ACHN (cell line): ENCODE measurements around the gene ACADSB.

Source experiments
- DNase-seq: peaks from one replicate; pipeline ENCODE4 v3.0.0-alpha.2; 2015
- in situ Hi-C: cut with HindIII; loops from 2 replicates; pipeline ENCODE4 v1.10.0; 2017; ENCODE audit warnings: low sequenced_read_pairs, low pct_ligation_motif_present, low pct_unique_long_range_greater_than_20kb

ACADSB gene

DNA sequence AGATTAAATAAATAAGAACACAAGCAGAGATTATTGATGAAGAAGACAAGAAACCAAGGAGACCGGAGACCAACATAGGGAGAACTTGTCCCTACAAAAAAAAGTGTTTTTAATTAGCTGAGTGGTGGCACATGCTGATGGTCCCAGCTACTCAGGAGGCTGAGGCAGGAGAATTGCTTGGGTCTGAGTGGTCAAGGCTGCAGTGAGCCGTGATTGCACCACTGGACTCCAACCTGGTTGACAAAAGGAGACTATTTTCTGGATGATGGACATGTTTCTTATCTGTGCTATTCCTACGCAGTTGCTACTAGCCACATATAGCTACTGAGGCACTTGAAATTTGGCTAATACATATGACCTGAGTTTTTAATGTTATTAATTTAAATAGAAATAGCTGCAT lies 9.9 kb upstream of the ACADSB start:
- no peak for DNase-seq
- in situ Hi-C loops = no loop called here

DNA sequence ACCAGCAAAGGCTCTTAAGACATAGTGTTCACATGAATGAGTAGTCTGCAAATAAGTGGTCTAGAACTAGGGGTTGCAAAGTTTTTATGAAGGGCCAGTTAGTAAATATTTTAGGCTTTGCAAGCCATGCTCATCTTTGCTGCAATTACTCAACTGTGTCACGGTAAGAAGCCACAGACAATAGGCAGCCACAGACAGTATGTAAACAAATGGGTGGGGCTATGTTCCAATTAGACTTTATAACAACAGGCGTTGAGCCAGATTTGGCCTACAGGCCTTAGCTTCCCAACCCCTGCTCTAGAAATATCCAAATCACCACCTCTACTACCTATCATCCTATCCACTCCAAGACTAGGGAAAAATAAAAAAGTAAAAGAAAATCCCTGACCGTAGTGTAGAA lies 9.5 kb upstream of the ACADSB start:
- no peak for DNase-seq
- in situ Hi-C loops = no loop called here

- in situ Hi-C loops = no loop called here
- DNase-seq = no peak
Observed at GRCh38 chr10:123000155-123000554, 8.7 kb upstream of the ACADSB start.

GRCh38 chr10:123001370-123001769 lies 7.4 kb upstream of the ACADSB start:
- DNase-seq = no peak
- in situ Hi-C loops = no loop called here

DNA sequence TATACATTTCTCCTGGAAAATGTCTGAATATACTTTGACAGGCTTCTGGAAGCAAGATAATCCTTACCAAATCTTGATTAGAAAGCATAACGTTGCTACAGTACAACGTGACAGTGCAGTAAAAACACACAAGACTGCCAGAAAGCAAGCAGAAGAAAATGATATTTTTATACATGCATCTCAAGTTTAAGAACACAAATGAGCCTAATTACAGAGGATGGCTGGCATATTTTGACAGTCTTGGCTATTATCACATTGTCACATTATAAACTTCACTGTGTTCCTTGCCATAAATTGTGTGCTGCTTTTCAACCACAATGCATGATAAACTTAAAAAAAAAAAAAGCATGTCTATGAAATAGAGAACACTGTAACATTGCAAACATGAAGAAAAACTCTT lies 4.5 kb upstream of the ACADSB start:
- in situ Hi-C loops = no loop called here
- DNase-seq = no peak

DNA sequence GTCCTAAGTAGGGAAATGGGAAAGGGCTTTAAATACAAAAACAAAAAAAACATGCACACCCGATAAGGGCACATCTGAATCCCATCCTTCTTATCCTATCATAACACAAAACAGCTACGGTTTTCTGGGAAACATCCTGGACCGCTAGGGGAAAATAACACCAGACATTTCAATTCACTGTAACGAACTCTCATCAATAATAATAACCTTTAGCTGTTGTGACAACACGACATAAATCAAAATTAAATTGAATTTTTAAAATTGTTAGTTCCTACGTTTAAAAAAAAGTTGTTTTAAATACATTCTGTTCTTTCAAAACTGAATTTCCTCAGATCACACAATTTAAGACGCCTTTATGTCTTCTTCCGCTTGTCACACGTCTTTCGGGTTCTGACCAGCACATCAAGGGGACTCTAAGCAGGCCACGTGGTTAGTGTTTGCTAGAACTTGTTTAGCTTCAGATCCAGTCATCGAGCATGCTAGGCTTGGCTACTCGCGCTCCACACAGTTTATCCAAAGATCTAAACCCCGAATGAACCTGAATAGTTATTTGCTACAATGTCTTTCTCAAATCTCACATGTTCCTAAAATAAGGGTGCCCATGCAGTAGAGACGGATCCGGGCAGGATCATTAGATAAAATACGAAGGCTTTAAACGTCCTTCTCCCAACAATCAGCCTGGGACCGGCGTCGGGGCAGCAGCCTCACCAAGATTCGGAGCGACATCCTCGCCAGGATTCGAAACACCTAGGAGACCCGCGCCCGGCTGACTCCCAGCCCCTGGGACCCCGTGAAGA lies 1.1 kb upstream of the ACADSB start:
- peak; percentile 68 for DNase-seq
- in situ Hi-C loops = no loop called here

- in situ Hi-C loops = no loop called here
- DNase-seq = peak; percentile 10
Observed at GRCh38 chr10:123009105-123009820, 457 bp downstream of the ACADSB start.

DNA sequence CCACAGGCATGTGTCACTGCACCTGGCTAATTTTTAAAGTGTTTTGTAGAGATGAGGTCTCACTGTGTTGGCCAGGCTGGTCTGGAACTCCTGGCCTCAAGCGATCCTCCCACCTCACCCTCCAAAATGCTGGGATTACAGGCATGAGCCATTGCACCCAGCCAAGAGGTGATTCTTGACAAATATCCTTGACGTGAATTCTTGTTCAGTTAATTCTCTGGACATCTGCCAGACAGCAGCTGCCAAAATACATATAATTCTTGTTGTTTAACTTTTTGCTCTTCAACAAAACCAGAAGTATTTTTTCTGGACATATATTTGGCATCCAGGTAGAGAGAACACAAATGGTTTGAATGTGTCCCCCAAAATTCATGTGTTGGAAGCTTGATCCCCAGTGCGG lies 3.2 kb downstream of the ACADSB start:
- in situ Hi-C loops = no loop called here

DNA sequence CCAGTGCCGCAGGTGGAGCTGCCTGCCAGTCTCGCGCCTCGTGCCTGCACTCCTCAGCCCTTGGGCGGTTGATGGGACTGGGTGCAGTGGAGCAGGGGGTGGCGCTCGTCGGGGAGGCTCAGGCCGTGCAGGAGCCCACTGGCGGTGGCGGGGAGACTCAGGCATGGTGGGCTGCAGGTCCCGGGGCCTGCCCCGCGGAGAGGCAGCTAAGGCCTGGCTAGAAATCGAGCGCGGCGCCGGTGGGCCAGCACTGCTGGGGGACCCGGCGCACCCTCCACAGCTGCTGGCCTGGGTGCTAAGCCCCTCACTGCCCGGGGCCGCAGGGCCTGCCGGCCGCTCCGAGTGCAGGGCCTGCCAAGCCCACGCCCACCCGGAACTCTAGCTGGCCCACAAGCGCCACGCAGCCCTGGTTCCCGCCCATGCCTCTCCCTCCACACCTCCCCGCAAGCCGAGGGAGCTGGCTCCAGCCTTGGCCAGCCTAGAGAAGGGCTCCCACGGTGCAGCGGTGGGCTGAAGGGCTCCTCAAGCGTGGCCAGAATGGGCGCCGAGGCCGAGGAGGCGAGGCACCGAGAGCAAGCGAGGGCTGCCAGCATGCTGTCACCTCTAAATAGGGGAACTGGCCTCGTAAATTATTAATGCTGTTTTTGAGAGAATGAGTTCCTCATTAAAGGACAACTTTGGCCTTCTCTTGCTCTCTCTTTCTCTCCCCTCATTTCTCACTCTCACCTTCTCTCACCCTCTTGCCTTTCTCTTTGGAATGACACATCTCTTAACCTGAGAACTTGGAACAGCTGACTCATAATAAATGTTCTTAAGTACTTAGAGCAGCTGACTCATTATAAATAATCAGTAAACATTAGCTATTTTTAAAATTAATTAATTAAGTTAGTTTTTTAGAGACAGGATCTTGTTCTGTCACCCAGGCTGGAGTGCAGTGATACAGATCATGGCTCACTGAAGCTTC lies 4.9 kb downstream of the ACADSB start:
- in situ Hi-C loops = no loop called here
- DNase-seq = no peak

More for the DNA sequence above, 3.2 kb downstream of the ACADSB start:
- no peak for DNase-seq

DNA sequence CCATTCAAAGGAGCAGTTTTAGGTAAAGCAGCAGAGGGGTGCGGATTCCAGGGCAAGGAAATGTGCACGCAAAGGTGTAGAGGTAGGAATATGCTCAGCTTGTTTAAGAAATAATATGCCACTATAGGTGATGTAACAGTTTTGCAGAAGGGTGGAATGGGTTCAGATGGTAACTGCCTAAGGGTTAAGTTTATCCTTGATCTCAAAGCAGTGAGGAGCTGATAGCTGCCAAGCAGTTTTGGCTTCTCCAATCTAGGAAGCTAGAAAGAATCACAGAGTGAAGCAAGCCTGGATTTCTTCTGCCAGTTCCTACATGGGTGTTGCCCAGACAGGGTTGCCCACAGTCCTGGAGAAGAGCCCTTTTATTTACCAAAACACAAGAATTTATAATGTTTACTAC lies 6.0 kb downstream of the ACADSB start:
- in situ Hi-C loops = no loop called here
- no peak for DNase-seq

DNA sequence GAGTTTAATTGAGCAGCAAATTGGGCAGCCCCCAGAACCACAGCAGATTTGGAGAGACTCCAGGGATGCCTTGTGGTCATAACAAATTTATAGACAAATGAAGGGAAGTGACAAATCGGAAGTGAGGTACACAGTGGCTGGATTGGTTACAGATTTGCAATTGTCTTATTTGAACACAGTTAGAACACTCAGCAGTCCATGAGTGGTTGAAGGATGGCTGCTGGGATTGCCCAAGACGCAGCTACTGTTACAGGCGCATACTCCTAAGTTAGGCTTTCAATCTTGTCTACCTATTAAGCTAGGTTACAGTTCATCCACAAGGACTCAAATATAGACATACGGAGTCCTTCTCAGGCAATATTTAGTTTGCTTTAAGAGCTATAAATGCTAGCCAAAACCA lies 7.4 kb downstream of the ACADSB start:
- in situ Hi-C loops = no loop called here
- DNase-seq = no peak

DNA sequence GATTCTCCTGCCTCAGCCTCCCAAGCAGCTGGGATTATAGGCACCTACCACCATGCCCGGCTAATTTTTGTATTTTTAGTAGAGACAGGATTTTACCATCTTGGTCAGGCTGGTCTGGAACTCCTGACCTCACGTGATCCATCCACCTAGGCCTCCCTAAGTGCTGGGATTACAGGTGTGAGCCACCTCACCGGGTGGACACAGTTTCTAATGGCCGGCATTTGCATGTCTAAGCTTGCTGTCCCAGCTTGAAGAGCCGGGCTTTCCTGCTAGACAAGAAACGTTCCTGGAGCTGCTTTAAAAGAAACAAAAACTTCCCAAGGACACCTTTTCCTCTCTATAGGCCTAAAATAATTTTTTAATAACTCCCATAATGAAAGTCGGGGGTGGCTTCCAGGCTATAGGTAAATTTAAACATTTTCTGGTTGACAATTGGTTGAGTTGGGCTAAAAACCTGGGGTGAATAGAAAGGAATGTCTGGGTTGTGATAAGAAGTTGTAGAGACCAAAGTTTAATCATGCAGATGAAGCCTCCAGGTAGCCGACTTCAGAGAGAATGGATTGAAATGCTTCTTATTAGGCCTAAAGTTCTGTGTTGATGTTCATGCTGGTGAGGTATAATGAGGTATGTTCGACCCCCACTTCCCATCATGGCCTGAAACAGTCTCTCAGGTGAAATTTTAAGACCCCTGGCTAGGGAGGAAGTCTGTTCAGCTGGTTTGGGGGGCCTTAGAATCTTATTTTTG lies 8.8 kb downstream of the ACADSB start:
- DNase-seq = no peak
- in situ Hi-C loops = no loop called here

DNA sequence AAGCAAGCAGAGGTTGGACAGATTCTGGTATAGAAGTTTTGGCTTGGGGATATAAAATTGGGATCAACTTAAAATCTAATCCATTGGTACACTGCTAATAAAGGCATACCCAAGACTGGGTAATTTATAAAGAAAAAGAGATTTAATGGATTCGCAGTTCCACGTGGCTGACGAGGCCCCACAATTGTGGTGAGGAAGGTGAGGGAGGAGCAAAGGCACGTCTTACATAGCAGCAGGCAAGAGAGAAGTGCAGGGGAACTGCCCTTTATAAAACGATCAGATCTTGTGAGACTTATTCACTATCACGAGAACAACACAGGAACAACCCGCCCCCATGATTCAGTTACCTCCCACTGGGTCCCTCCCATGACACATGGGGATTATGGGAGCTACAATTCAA lies 9.7 kb downstream of the ACADSB start:
- in situ Hi-C loops = no loop called here
- no peak for DNase-seq

DNA sequence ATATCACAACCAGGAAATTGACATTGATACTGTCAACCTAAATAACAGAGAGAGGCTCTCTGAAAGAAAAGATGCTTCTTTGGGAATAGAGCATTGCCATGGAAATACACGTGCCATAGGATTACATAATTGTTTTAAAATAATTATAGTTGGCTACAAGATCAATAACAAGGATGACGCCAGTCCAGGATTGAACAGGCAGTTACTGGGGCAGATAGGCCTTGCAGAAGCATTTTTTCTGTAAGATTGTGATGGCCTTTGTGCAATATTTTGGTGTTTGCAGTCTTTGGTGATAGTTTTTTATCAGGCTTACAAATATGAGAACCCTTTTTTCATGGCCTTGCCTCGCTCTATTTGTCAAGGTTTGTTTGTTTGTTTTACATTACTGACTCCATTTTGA lies 10.5 kb downstream of the ACADSB start:
- no peak for DNase-seq
- in situ Hi-C loops = no loop called here

GRCh38 chr10:123019941-123020703 lies 11.3 kb downstream of the ACADSB start:
- no peak for DNase-seq
- in situ Hi-C loops = no loop called here

- in situ Hi-C loops = no loop called here
- peak; percentile 32 for DNase-seq
Observed at GRCh38 chr10:123021517-123021916, 12.7 kb downstream of the ACADSB start.

DNA sequence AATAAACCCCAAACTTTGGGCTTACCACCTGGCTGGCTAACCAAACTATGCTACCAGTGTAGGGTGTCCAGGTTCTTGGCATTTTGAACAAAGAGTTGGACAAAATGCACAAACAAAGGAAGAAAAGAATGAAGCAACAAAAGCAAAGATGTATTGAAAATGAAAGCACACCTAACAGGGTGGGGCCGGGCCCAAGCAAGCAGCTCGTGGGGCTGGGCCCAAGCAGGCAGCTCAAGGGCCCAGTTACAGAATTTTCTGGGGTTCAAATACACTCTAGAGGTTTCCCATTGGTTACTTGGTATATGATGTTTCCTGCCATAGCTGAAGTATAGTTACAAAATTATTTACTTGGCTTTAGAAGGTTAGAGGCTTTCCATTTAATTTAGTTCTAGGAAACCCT lies 15.7 kb downstream of the ACADSB start:
- DNase-seq = no peak
- in situ Hi-C loops = no loop called here

DNA sequence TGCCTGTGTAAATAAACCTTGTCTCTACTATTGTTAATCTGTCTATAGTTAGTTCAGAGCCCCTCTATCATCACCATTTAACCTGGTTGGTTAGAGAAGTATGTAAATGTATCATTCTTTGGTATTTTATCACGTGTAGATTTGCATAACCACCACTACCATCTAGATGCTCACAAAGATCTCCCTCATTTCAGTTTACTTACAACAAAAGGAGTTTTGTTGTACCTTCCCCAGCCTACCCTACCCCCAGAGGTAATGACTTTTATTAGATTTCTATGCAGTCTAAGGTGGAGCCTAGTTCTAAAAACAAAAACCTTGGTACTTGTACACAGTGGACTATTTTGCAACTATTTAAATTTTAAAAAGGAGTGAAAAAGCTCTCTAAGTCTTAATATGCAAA lies 17.5 kb downstream of the ACADSB start:
- DNase-seq = no peak
- in situ Hi-C loops = no loop called here
